Stimulated activated CD8-positive, alpha-beta memory T cell treated with anti-CD3 and anti-CD28 coated beads, Interleukin-12 subunit alpha, Interleukin-12 subunit beta, amount 100 ng/mL, for 4 hours (primary cell): Measurements from ENCODE around the gene CFAP100.

Source experiments
- DNase-seq: peaks from one replicate; pipeline ENCODE4 v3.0.0-alpha.2; 2020; ENCODE audit warnings: low read depth

CFAP100 gene

GRCh38 chr3:126373682-126374601 is 20.8 kb upstream of the CFAP100 start:
- DNase-seq = no peak

GRCh38 chr3:126375835-126376331 is 18.8 kb upstream of the CFAP100 start:
- DNase-seq = no peak

DNA sequence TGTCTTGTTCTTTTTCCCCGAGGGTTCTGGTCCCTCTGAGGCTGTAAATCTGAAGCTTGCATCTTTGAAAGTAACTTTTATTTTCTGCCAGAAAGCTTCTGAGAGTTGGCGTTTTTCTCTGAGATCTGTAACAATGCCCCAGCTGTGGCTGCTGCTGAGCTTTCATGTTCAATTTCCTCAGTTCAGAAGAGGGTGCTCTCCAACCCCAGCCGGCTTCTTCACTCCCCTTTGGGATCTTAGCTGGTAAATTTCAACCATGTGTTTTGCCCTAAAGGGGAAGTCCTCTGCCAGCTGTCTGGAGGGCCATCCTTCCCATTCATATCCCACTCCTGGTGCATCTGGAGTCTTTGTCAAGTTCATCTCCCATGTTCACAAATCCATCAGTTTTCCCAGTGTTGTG is 18.3 kb upstream of the CFAP100 start:
- no peak for DNase-seq

- no peak for DNase-seq
These were observed 17.5 kb upstream of the CFAP100 start for GRCh38 chr3:126377211-126377610.

DNA sequence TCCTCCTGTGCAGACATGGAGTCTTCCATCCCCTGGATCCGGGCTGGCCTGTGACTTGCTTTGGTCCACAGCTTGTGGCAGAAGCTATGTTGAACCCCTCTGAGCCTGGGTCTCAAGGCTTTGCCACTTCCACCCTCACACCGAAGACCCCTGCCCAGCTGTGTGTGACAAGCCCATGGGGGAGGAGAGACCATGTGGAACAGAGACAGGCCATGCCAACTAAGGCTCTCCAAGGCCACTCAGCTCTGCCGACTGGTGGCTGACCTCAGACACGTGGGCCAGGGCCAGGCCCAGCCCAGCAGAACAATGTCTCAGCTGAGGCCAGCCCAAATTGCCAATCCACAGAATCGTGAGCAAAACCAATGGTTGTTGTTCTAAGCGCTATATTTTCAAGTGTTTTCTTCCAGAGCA is 16.4 kb upstream of the CFAP100 start:
- DNase-seq = no peak

- DNase-seq = no peak
These were observed 14.5 kb upstream of the CFAP100 start for GRCh38 chr3:126380011-126380768.

GRCh38 chr3:126381966-126382365 is 12.7 kb upstream of the CFAP100 start:
- DNase-seq = no peak

DNA sequence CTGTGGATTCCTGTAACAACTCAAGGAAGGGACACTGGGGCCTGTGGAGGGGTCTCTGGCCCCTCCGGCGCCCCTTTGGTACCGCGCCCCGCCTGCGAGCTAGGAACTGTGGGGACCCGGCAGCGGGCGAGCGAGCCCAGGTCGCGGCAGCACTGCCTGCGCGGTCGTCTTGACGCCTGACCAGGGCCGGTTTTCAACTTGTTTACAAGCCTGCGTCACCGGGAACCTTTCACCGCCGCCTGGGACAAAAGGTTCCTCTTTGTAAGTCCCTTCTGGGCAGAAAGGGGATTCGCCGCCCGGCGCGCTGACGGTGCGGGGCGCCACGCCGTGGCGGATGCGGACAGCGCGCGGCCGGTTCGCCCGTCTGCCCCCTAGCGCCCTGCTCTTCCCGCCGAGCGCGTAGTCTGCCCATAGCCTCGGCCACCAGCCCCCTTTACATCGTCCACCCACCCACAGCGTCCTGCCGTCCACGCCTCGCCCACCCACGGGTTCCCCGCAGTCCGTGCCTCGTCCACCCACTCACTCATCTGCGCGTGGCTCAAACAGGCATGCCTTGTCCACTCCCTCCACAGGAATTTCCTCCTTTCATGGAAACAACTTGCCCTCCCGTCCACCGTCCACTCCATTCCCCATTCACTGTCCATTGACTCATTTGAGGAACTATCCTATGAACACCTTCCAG is 5.5 kb upstream of the CFAP100 start:
- DNase-seq = no peak

- DNase-seq = no peak
These were observed 4.9 kb upstream of the CFAP100 start for GRCh38 chr3:126389794-126390146.

DNA sequence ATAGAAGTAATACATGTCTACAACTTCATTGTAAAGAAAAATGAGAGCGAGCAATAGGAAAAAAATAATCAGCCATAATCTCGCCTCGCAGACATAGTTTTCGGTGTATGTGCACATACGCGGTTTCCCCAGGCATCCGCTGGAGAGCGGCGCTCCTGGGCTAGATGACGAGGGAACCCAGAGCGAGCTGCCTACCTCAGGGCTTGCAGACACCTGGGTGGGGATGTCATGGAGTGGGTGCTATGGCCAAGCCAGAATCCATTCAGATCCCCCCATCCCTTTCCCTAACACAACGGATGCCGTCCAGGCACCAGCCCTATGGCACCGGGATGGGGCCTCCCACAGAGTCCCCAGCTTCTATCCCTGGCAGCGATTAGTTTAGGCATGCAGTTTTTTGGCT is 4.5 kb upstream of the CFAP100 start:
- DNase-seq = no peak

DNA sequence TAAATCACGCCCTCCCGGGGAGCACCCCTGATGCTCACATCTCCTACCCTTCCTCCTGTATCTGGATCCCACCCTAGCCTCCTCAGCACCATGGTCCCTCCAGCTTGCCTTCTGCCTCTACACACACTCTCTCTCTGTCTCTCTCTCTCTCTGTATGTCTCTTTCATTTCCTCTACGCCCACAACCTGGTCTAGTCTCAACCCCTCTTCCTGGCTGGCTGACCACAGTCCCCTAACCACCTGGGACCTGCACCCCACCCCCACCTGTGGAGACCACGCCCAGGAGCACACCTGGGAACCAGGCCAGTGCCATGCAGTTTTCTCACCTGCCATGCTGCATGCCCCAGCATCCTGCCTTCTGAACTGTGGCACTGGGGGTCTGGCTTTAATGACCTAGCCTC is 4.0 kb upstream of the CFAP100 start:
- DNase-seq = no peak

GRCh38 chr3:126391631-126392030 is 3.1 kb upstream of the CFAP100 start:
- DNase-seq = no peak

DNA sequence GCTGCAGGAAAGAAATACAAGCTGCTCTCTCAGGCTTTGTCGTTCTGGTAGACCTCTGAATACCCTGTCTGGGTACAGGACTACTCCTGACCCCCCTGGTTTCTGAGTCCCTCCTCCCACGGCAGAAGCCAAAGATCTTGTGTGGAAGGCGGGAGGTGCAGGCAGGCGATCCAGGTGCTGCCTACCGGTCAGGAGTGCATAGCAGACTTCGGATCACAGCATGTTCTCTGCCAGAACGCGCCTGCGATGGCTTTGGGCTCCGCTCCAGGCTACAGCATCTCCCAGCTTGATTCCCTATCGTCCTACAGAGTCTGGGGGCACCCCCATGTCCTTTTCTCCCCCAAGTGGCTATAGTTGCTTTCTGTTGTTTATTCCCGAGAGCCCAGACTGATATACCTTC is 2.5 kb upstream of the CFAP100 start:
- DNase-seq = no peak

- DNase-seq = no peak
These were observed 1.1 kb upstream of the CFAP100 start for GRCh38 chr3:126393563-126393962.

DNA sequence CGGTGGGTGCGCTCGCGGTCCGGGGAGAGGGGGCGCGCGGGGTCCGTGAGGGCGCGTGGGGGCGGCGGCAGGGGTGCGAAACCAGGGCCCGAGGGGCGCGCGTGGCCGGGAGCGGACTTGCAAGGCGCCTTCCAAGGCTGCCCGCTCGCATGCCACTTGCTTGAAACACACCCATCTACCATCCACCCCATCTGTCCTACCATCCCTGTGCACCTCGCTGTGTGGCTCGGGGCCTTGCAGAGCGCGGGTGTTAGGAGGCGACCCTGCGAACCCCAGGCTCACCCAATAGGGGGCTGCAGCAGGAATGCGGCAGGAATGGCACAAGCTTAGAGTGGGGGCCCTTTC is 240 bp downstream of the CFAP100 start:
- no peak for DNase-seq

GRCh38 chr3:126395846-126396513 is 1.3 kb downstream of the CFAP100 start:
- DNase-seq = no peak

DNA sequence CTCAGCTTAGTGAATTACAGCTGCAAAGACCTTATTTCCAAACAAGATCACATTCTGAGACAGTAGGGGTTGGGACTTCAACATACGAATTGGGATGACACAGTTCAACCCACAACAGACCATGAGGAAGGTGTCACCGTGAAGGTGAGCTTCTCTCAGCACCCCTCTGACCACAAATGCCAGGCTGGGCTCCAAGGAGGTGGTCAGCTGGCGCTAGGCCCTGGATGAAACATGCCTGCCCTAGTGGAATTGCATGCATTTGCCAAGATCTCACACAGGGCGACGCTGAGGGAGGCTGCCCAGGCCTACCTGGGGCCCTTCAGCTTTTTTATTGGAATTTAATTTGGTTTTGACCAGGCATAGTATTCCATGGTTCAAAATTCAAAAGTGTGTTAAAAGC is 1.8 kb downstream of the CFAP100 start:
- DNase-seq = no peak

- DNase-seq = no peak
These were observed 3.1 kb downstream of the CFAP100 start for GRCh38 chr3:126397610-126398422.

DNA sequence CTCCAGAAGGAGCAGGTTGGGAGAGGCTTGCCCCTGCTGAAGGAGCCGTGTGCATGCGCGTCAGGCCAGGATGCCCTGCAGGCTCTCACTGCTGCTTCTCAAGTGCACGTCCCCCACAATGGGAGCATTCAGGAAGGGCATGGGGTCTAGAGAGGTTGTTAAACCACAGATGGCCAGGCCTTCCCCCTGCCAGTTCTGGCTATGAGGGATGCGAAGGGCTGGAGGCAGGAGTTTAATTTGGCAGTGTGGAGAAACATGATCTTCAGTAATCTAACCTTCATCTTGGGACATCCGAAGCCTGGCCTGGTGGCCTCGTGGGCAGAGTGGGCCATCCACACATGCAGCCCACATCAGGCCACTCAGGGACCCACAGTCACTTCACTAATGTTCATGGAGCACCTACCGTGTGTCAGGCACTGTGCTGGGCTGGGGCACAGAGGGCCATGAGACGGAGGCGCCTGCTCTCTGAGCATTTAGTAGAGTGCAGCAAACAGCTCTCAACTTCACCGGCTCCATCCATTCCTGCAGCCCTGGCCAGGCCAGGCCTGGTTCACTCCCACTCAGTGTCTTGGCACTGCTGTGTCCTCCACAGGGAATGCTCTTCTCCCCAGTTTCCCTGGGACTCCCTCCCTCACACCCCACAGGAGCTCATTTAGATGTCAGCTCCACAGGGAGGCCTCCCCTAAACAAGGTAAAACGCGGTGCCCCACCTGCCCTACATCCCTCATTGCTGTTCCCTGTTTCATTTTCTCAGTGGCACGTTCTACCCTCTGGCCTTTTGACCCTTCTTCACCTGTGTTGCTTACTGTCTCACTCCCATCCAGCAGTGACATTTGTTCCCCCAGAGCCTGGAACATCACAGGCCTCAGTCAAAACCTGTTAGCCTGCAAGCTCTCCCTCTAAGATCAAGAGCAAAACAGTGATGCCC is 4.0 kb downstream of the CFAP100 start:
- no peak for DNase-seq

DNA sequence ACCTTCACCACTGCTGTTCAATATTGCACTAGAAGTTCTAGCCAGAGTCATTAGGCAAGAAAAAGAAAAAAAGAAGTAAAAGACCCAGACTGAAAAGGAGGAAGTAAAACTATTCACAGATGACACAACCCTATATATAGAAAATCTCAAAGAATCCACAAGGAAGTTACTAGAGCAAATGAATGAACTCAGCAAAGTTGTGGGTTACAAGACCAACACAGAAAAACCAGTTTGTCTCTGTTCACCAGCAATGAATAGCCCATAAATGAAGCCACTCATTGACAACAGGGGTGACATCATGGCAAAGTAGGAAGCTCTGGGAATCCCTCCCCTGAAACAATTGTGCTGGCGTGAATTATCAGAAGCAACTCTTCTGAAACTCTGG is 4.6 kb downstream of the CFAP100 start:
- no peak for DNase-seq
